Activated CD4-positive, alpha-beta memory T cell treated with anti-CD3 and anti-CD28 coated beads for 36 hours (primary cell): ENCODE data around the gene PCYT1A. TPM values are rescaled to one million over a fixed set of nuclear protein-coding genes. Genes with fewer than 3 reads are reported as not detected.
A peak's percentile ranks its signal among the peaks of the same experiment; 100 is the strongest.
"Not testable (repeated sequence)": the region's sequence is repeated elsewhere in the genome, so short reads cannot be mapped to it uniquely, and the experiment has no call there.

Experiments used
- CTCF ChIA-PET: fragments of 350-600 bp; sonication (Branson Sonifier 250); formaldehyde crosslinking; loops from one replicate; lab custom pipeline; 2021; ENCODE audit warnings: antibody characterized with exemption, inconsistent platforms; lab: Charles Lee
- POLR2A ChIA-PET: fragments of 350-600 bp; sonication (Branson Sonifier 250); formaldehyde crosslinking; loops from one replicate; lab custom pipeline; 2021; ENCODE audit warnings: antibody characterized with exemption; lab: Charles Lee
- DNase-seq: peaks from one replicate; pipeline ENCODE4 v3.0.0-alpha.2; 2020
- H3K27ac Mint-ChIP-seq: one replicate; pipeline ENCODE4 v1.8.0; 2021; ENCODE audit warnings: mixed read lengths
- H3K27me3 Mint-ChIP-seq: one replicate; pipeline ENCODE4 v1.8.0; 2021; ENCODE audit warnings: mixed read lengths
- H3K36me3 Mint-ChIP-seq: one replicate; pipeline ENCODE4 v1.8.0; 2021; ENCODE audit warnings: mixed read lengths
- H3K4me1 Mint-ChIP-seq: one replicate; pipeline ENCODE4 v1.8.0; 2021; ENCODE audit warnings: low read depth, mixed read lengths
- H3K4me3 Mint-ChIP-seq: one replicate; pipeline ENCODE4 v1.8.0; 2021; ENCODE audit warnings: mild to moderate bottlenecking, mixed read lengths
- H3K9me3 Mint-ChIP-seq: one replicate; pipeline ENCODE4 v1.8.0; 2021; ENCODE audit warnings: mixed read lengths
- intact Hi-C: fragments of 100-400 bp; cut with micrococcal nuclease; formaldehyde crosslinking; loops from one replicate; pipeline ENCODE4 v1.15.1; 2023
- total RNA-seq, 2 experiments: library from RNA; stranded (reverse); gene quantifications; one replicate each; pipeline ENCODE4 v1.2.3, GENCODE V29; 2021

Gene PCYT1A
- total RNA-seq, 2 experiments from 2014 or later, result 46.8 to 48.6 TPM

GRCh38 chr3:196207833-196208607 lies 79.5 kb downstream of the PCYT1A start:
- peak; percentile 90 for DNase-seq
- peaks cover 9% of the 10 kb centered on the region for H3K4me1 Mint-ChIP-seq
- no peaks in the 10 kb centered on the region for H3K36me3 Mint-ChIP-seq
- no peaks in the 10 kb centered on the region for H3K27me3 Mint-ChIP-seq
- CTCF ChIA-PET, result no interaction called here
- intact Hi-C loops, result loop anchor here (1.0 kb wide), 1 partner anchor 11 kb away; no protein-coding TSS in a partner anchor
- H3K9me3 Mint-ChIP-seq, result no peaks in the 10 kb centered on the region
- POLR2A ChIA-PET, result interaction anchor here (0.5 kb wide), 1 partner anchor 156 kb away, joined by 3 read pairs; no protein-coding TSS in a partner anchor
- H3K4me3 Mint-ChIP-seq, result peak overlapping the region; percentile 76
- peak overlapping the region; percentile 33 for H3K27ac Mint-ChIP-seq

- no peak overlapping the region for H3K27ac Mint-ChIP-seq
- H3K27me3 Mint-ChIP-seq, result peaks cover under 1% of the 10 kb centered on the region
- peak overlapping the region; percentile 76 for H3K4me3 Mint-ChIP-seq
- H3K4me1 Mint-ChIP-seq, result peaks cover 9% of the 10 kb centered on the region
- intact Hi-C loops, result no loop called here
- H3K9me3 Mint-ChIP-seq, result no peaks in the 10 kb centered on the region
- H3K36me3 Mint-ChIP-seq, result no peaks in the 10 kb centered on the region
- DNase-seq, result no peak
- CTCF ChIA-PET, result interaction anchor here (0.6 to 2.5 kb wide), 2 partner anchors 112 to 134 kb away, joined by 6 to 13 read pairs; no protein-coding TSS in a partner anchor
- POLR2A ChIA-PET, result interaction anchor here (0.8 kb wide), 1 partner anchor 25 kb away, joined by 5 read pairs; no protein-coding TSS in a partner anchor
Observed at GRCh38 chr3:196207159-196207832, 80.2 kb downstream of the PCYT1A start.

GRCh38 chr3:196205442-196206205 lies 81.9 kb downstream of the PCYT1A start:
- intact Hi-C loops, POLR2A ChIA-PET, H3K4me3 Mint-ChIP-seq, H3K27me3 Mint-ChIP-seq, H3K27ac Mint-ChIP-seq, H3K36me3 Mint-ChIP-seq, H3K9me3 Mint-ChIP-seq, DNase-seq, H3K4me1 Mint-ChIP-seq: not testable (repeated sequence)
- CTCF ChIA-PET, result interaction anchor here (0.8 to 2.5 kb wide), 2 partner anchors 9 to 132 kb away, joined by 3 to 13 read pairs; no protein-coding TSS in a partner anchor

- Mint-ChIP-seq H3K9me3 (no peaks in the 10 kb centered on the region), H3K27me3 (peaks cover 1% of the 10 kb centered on the region), H3K4me3 (no peak overlapping the region), H3K4me1 (peaks cover 9% of the 10 kb centered on the region), H3K36me3 (no peaks in the 10 kb centered on the region), H3K27ac (no peak overlapping the region)
- POLR2A ChIA-PET, result no interaction called here
- no peak for DNase-seq
- CTCF ChIA-PET, result interaction anchor here (1.4 kb wide), 1 partner anchor 130 kb away, joined by 8 read pairs; no protein-coding TSS in a partner anchor
- intact Hi-C loops, result no loop called here
Observed at GRCh38 chr3:196203846-196204245, 83.7 kb downstream of the PCYT1A start.

- no peaks in the 10 kb centered on the region for H3K36me3 Mint-ChIP-seq
- no peak overlapping the region for H3K4me3 Mint-ChIP-seq
- CTCF ChIA-PET, result interaction anchor here (1.1 kb wide), 1 partner anchor 326 kb away, joined by 3 read pairs; no protein-coding TSS in a partner anchor
- DNase-seq, result no peak
- POLR2A ChIA-PET, result no interaction called here
- H3K27ac Mint-ChIP-seq, result no peak overlapping the region
- H3K27me3 Mint-ChIP-seq, result peaks cover 1% of the 10 kb centered on the region
- H3K9me3 Mint-ChIP-seq, result no peaks in the 10 kb centered on the region
- intact Hi-C loops, result no loop called here
- H3K4me1 Mint-ChIP-seq, result peaks cover 5% of the 10 kb centered on the region
Observed at GRCh38 chr3:196202516-196202970, 85.0 kb downstream of the PCYT1A start.

GRCh38 chr3:196198771-196199753 lies 88.5 kb downstream of the PCYT1A start:
- peaks cover 19% of the 10 kb centered on the region for H3K4me1 Mint-ChIP-seq
- H3K27ac Mint-ChIP-seq, result no peak overlapping the region
- no peaks in the 10 kb centered on the region for H3K9me3 Mint-ChIP-seq
- ChIA-PET CTCF (interaction anchor here (1.0 to 11.5 kb wide), 6 partner anchors 119 to 177 kb away, joined by 3 to 292 read pairs (median 3); no protein-coding TSS in a partner anchor), POLR2A (interaction anchor here (0.6 kb wide), 1 partner anchor 64 kb away, joined by 3 read pairs; no protein-coding TSS in a partner anchor)
- H3K27me3 Mint-ChIP-seq, result peaks cover 1% of the 10 kb centered on the region
- intact Hi-C loops, result no loop called here
- DNase-seq, result no peak
- no peaks in the 10 kb centered on the region for H3K36me3 Mint-ChIP-seq
- H3K4me3 Mint-ChIP-seq, result no peak overlapping the region

GRCh38 chr3:196198081-196198675 lies 89.3 kb downstream of the PCYT1A start:
- Mint-ChIP-seq H3K27ac (no peak overlapping the region), H3K4me1 (peaks cover 24% of the 10 kb centered on the region), H3K9me3 (no peaks in the 10 kb centered on the region), H3K4me3 (no peak overlapping the region), H3K36me3 (no peaks in the 10 kb centered on the region), H3K27me3 (peaks cover 1% of the 10 kb centered on the region)
- ChIA-PET CTCF (interaction anchor here (1.0 to 11.5 kb wide), 7 partner anchors 118 to 176 kb away, joined by 3 to 292 read pairs (median 3); no protein-coding TSS in a partner anchor), POLR2A (interaction anchor here (2.0 kb wide), 1 partner anchor 18 kb away, joined by 8 read pairs; no protein-coding TSS in a partner anchor)
- intact Hi-C loops, result no loop called here
- no peak for DNase-seq

- intact Hi-C loops, result no loop called here
- H3K27ac Mint-ChIP-seq, result no peak overlapping the region
- peaks cover 1% of the 10 kb centered on the region for H3K27me3 Mint-ChIP-seq
- ChIA-PET CTCF (interaction anchor here (0.9 to 11.5 kb wide), 10 partner anchors 10 to 193 kb away, joined by 3 to 292 read pairs (median 6); no protein-coding TSS in a partner anchor), POLR2A (interaction anchor here (2.0 kb wide), 1 partner anchor 18 kb away, joined by 8 read pairs; no protein-coding TSS in a partner anchor)
- peaks cover 30% of the 10 kb centered on the region for H3K4me1 Mint-ChIP-seq
- H3K4me3 Mint-ChIP-seq, result no peak overlapping the region
- no peak for DNase-seq
- H3K9me3 Mint-ChIP-seq, result no peaks in the 10 kb centered on the region
- no peaks in the 10 kb centered on the region for H3K36me3 Mint-ChIP-seq
Observed at GRCh38 chr3:196197524-196197923, 90.0 kb downstream of the PCYT1A start.

- POLR2A ChIA-PET, result interaction anchor here (1.5 to 2.0 kb wide), 2 partner anchors 16 to 122 kb away, joined by 6 to 8 read pairs; no protein-coding TSS in a partner anchor
- no peaks in the 10 kb centered on the region for H3K27me3 Mint-ChIP-seq
- H3K36me3 Mint-ChIP-seq, result no peaks in the 10 kb centered on the region
- CTCF ChIA-PET, result interaction anchor here (0.6 to 11.5 kb wide), 17 partner anchors 8 to 174 kb away, joined by 3 to 292 read pairs (median 4); no protein-coding TSS in a partner anchor
- no peak overlapping the region for H3K4me3 Mint-ChIP-seq
- intact Hi-C loops, result loop anchor here (1.0 kb wide), 2 partner anchors 122 to 173 kb away; no protein-coding TSS in a partner anchor
- H3K9me3 Mint-ChIP-seq, result no peaks in the 10 kb centered on the region
- peaks cover 42% of the 10 kb centered on the region for H3K4me1 Mint-ChIP-seq
- peak overlapping the region; percentile 23 for H3K27ac Mint-ChIP-seq
- DNase-seq, result peak; percentile 33
Observed at GRCh38 chr3:196195664-196196265, 91.8 kb downstream of the PCYT1A start.
